ENCODE measurements around the gene KCNK16. TPM values are rescaled to one million over a fixed set of nuclear protein-coding genes. Genes with fewer than 3 reads are reported as not detected.

Gene KCNK16
- total RNA-seq (not detected in 2 replicates), polyA plus RNA-seq (not detected in 2 replicates), polyA minus RNA-seq (ENCODE audit: low replicate concordance) (not detected in 2 replicates)
- not detected in 2 replicates for polyA plus RNA-seq (2012)

GRCh38 chr6:39322306-39322850, at the start of gene KCNK16:
Gene KCNK16, minus strand, starts transcription at chr6:39322702. Its CDS starts 162 bp downstream, at chr6:39322540.
- H3K9me3 ChIP-seq (ENCODE audit: control insufficient read depth, insufficient read depth, low read depth, low read length) = no peaks in the 10 kb centered on the region
- no peak within 1 kb of the TSS for H3K9ac ChIP-seq (ENCODE audit: insufficient read depth, low read length)
- no peak within 1 kb of the TSS for H3K27ac ChIP-seq (ENCODE audit: insufficient read depth, low read length)
- H3K4me1 ChIP-seq (ENCODE audit: control insufficient read depth, extremely low read depth, insufficient read depth, low read length) = no peaks in the 10 kb centered on the region
- TF ChIP-seq CTCF (conservative IDR thresholded peaks at IDR 0.05 in 1 of 2, IDR thresholded peaks at IDR 0.05 in 1 of 2; ENCODE audit: low read depth in 1 of 2, low read length in 2 of 2) = no peak
- no peak for TF ChIP-seq EZH2 (IDR thresholded peaks at IDR 0.05; ENCODE audit: low read length, missing control alignments)
- DNase-seq (ENCODE audit: low read depth in 2 of 2) = no peak
- no peaks in the 10 kb centered on the region for H4K20me1 ChIP-seq (ENCODE audit: control insufficient read depth, extremely low read depth, insufficient read depth, low read length)
- peaks cover 11% of the 10 kb centered on the region for H3K27me3 ChIP-seq (ENCODE audit: control insufficient read depth, insufficient read depth, low read length)
- no peaks in the 10 kb centered on the region for H3K36me3 ChIP-seq (ENCODE audit: control insufficient read depth, insufficient read depth, low read length)
- H3K4me2 ChIP-seq (ENCODE audit: extremely low read depth, insufficient read depth, low read length) = no peak within 1 kb of the TSS
- no peak within 1 kb of the TSS for H2AFZ ChIP-seq (ENCODE audit: low read length)
- no peaks in the 10 kb centered on the region for H3K79me2 ChIP-seq (ENCODE audit: control insufficient read depth, insufficient read depth, low read length)
- no peak within 1 kb of the TSS for H3K4me3 ChIP-seq (replicated peaks in 1 of 4; ENCODE audit: control extremely low read depth in 1 of 4, insufficient read depth in 1 of 4, low read depth in 3 of 4, low read length in 4 of 4)

- TF ChIP-seq CTCF (conservative IDR thresholded peaks at IDR 0.05 in 1 of 2, IDR thresholded peaks at IDR 0.05 in 1 of 2; ENCODE audit: low read depth in 1 of 2, low read length in 2 of 2) = no peak
- TF ChIP-seq EZH2 (IDR thresholded peaks at IDR 0.05; ENCODE audit: low read length, missing control alignments) = no peak
- no peak for DNase-seq (ENCODE audit: low read depth in 2 of 2)
- no peaks in the 10 kb centered on the region for H3K36me3 ChIP-seq (ENCODE audit: control insufficient read depth, insufficient read depth, low read length)
- H3K9me3 ChIP-seq (ENCODE audit: control insufficient read depth, insufficient read depth, low read depth, low read length) = no peaks in the 10 kb centered on the region
- no peak overlapping the region for H3K4me2 ChIP-seq (ENCODE audit: extremely low read depth, insufficient read depth, low read length)
- H3K27ac ChIP-seq (ENCODE audit: insufficient read depth, low read length) = no peak overlapping the region
- no peaks in the 10 kb centered on the region for H4K20me1 ChIP-seq (ENCODE audit: control insufficient read depth, extremely low read depth, insufficient read depth, low read length)
- H3K79me2 ChIP-seq (ENCODE audit: control insufficient read depth, insufficient read depth, low read length) = no peaks in the 10 kb centered on the region
- H2AFZ ChIP-seq (ENCODE audit: low read length) = no peak overlapping the region
- no peaks in the 10 kb centered on the region for H3K4me1 ChIP-seq (ENCODE audit: control insufficient read depth, extremely low read depth, insufficient read depth, low read length)
- no peaks in the 10 kb centered on the region for H3K27me3 ChIP-seq (ENCODE audit: control insufficient read depth, insufficient read depth, low read length)
- H3K9ac ChIP-seq (ENCODE audit: insufficient read depth, low read length) = no peak overlapping the region
- no peak overlapping the region for H3K4me3 ChIP-seq (replicated peaks in 1 of 4; ENCODE audit: control extremely low read depth in 1 of 4, insufficient read depth in 1 of 4, low read depth in 3 of 4, low read length in 4 of 4)
Observed at GRCh38 chr6:39370390-39370789, 47.9 kb upstream of the KCNK16 start.

GRCh38 chr6:39369987-39370386, 47.5 kb upstream of the KCNK16 start:
- no peaks in the 10 kb centered on the region for H4K20me1 ChIP-seq (ENCODE audit: control insufficient read depth, extremely low read depth, insufficient read depth, low read length)
- H3K4me1 ChIP-seq (ENCODE audit: control insufficient read depth, extremely low read depth, insufficient read depth, low read length) = no peaks in the 10 kb centered on the region
- H3K27me3 ChIP-seq (ENCODE audit: control insufficient read depth, insufficient read depth, low read length) = no peaks in the 10 kb centered on the region
- H3K9me3 ChIP-seq (ENCODE audit: control insufficient read depth, insufficient read depth, low read depth, low read length) = no peaks in the 10 kb centered on the region
- H3K4me2 ChIP-seq (ENCODE audit: extremely low read depth, insufficient read depth, low read length) = no peak overlapping the region
- TF ChIP-seq CTCF (conservative IDR thresholded peaks at IDR 0.05 in 1 of 2, IDR thresholded peaks at IDR 0.05 in 1 of 2; ENCODE audit: low read depth in 1 of 2, low read length in 2 of 2) (peak; percentile 20 to 26), EZH2 (IDR thresholded peaks at IDR 0.05; ENCODE audit: low read length, missing control alignments) (no peak)
- no peak overlapping the region for H2AFZ ChIP-seq (ENCODE audit: low read length)
- H3K9ac ChIP-seq (ENCODE audit: insufficient read depth, low read length) = no peak overlapping the region
- no peaks in the 10 kb centered on the region for H3K79me2 ChIP-seq (ENCODE audit: control insufficient read depth, insufficient read depth, low read length)
- no peaks in the 10 kb centered on the region for H3K36me3 ChIP-seq (ENCODE audit: control insufficient read depth, insufficient read depth, low read length)
- no peak overlapping the region for H3K4me3 ChIP-seq (replicated peaks in 1 of 4; ENCODE audit: control extremely low read depth in 1 of 4, insufficient read depth in 1 of 4, low read depth in 3 of 4, low read length in 4 of 4)
- no peak for DNase-seq (ENCODE audit: low read depth in 2 of 2)
- H3K27ac ChIP-seq (ENCODE audit: insufficient read depth, low read length) = no peak overlapping the region

Data from fibroblast of lung (primary cell).